OCI-LY7 (cell line): Measurements from ENCODE around the gene KLHL17. TPM values are rescaled to one million over a fixed set of nuclear protein-coding genes. Genes with fewer than 3 reads are reported as not detected.

Experiments used
- BruUV-seq: library from RNA; stranded (reverse); fragments of 400-500 nt; replicated peaks from 2 replicates; lab custom pipeline; 2021; lab: Mats Ljungman, UMichigan
- CTCF ChIA-PET: fragments of 300-600 bp; sonication (Branson Sonifier 250); formaldehyde crosslinking; loops from one replicate; lab custom pipeline; 2022; ENCODE audit warnings: antibody characterized with exemption; ENCODE audit not compliant: unreplicated experiment; lab: Charles Lee
- POLR2A ChIA-PET: fragments of 300-600 bp; sonication (Branson Sonifier 250); formaldehyde crosslinking; loops from one replicate; lab custom pipeline; 2022; ENCODE audit warnings: antibody characterized with exemption; lab: Charles Lee
- DNase-seq: peaks from one replicate; pipeline ENCODE4 v3.0.0-alpha.2; 2015; ENCODE audit warnings: low spot score
- H2AFZ ChIP-seq: fragments of 200-600 bp; sonication (generic), shearing (Covaris generic); 2 replicates; pipeline ENCODE4 v1.6.1; 2014; ENCODE audit warnings: mild to moderate bottlenecking, antibody characterized with exemption, low read length, moderate library complexity
- H3K27ac ChIP-seq: fragments of 200-600 bp; sonication (generic); 2 replicates; pipeline ENCODE4 v1.5.1; 2014; ENCODE audit warnings: mixed run types, low read depth, mild to moderate bottlenecking, moderate library complexity, low read length, inconsistent platforms; ENCODE audit not compliant: poor library complexity, severe bottlenecking
- H3K36me3 ChIP-seq: fragments of 200-600 bp; sonication (generic); 2 replicates; pipeline ENCODE4 v1.6.1; 2014; ENCODE audit warnings: mild to moderate bottlenecking, antibody characterized with exemption, low read length, moderate library complexity, mixed read lengths; ENCODE audit not compliant: insufficient read depth
- H3K4me1 ChIP-seq: fragments of 200-600 bp; sonication (generic); 2 replicates; pipeline ENCODE4 v1.5.1; 2014; ENCODE audit warnings: mild to moderate bottlenecking, low read length; ENCODE audit not compliant: insufficient read depth, poor library complexity, severe bottlenecking
- H3K4me2 ChIP-seq: fragments of 200-600 bp; sonication (generic); 2 replicates; pipeline ENCODE4 v1.6.1; 2014; ENCODE audit warnings: mild to moderate bottlenecking, low read length
- H3K4me3 ChIP-seq: fragments of 200-600 bp; sonication (generic); 2 replicates; pipeline ENCODE4 v1.5.1; 2014; ENCODE audit warnings: mild to moderate bottlenecking, low read depth, low read length; ENCODE audit not compliant: poor library complexity, severe bottlenecking
- H3K79me2 ChIP-seq: fragments of 200-600 bp; sonication (generic); 2 replicates; pipeline ENCODE4 v1.6.1; 2016; ENCODE audit warnings: low read depth, mild to moderate bottlenecking, low read length, moderate library complexity, mixed read lengths; ENCODE audit not compliant: insufficient read depth
- H3K9me2 ChIP-seq: fragments of 200-600 bp; sonication (generic); 2 replicates; pipeline ENCODE4 v1.6.1; 2016; ENCODE audit warnings: mild to moderate bottlenecking, low read length, mixed read lengths; ENCODE audit not compliant: insufficient read depth
- H3K9me3 ChIP-seq: fragments of 200-600 bp; sonication (generic); 2 replicates; pipeline ENCODE4 v1.6.1; 2014; ENCODE audit warnings: mild to moderate bottlenecking, mixed run types, low read length, mixed read lengths
- H4K20me1 ChIP-seq: fragments of 200-600 bp; sonication (generic); 2 replicates; pipeline ENCODE4 v1.6.1; 2014; ENCODE audit warnings: mild to moderate bottlenecking, antibody characterized with exemption, low read length, moderate library complexity, mixed read lengths; ENCODE audit not compliant: insufficient read depth
- EZH2phosphoT487 ChIP-seq: fragments of 200-600 bp; sonication (generic); IDR thresholded peaks from 2 replicates; pipeline ENCODE4 v1.6.1; 2018; ENCODE audit warnings: low read depth, borderline replicate concordance, mild to moderate bottlenecking, mixed run types, antibody characterized with exemption, low read length, moderate library complexity, mixed read lengths
- intact Hi-C: fragments of 100-400 bp; cut with micrococcal nuclease; formaldehyde crosslinking; loops from one replicate; pipeline ENCODE4 v1.10.0; 2022; ENCODE audit not compliant: unreplicated experiment
- total RNA-seq, 2 experiments: library from RNA; depleted of rRNA in 1 of 2; stranded (reverse); fragments of >200 nt in 1 of 2; shearing (Covaris generic) in 1 of 2; gene quantifications; 2 replicates each; pipeline ENCODE4 v1.2.3, GENCODE V29; 2014 to 2022
- TF ChIP-seq, protein P1 (sequence below): fragments of 200-600 bp; sonication (generic); conservative IDR thresholded peaks from 2 replicates; pipeline ENCODE4 v1.5.1; 2014; ENCODE audit warnings: mild to moderate bottlenecking, antibody characterized with exemption, low read length, moderate library complexity, mixed read lengths

The KLHL17 gene
- total RNA-seq, 2 experiments from 2014 or later: 21.7 to 23.3 TPM

DNA sequence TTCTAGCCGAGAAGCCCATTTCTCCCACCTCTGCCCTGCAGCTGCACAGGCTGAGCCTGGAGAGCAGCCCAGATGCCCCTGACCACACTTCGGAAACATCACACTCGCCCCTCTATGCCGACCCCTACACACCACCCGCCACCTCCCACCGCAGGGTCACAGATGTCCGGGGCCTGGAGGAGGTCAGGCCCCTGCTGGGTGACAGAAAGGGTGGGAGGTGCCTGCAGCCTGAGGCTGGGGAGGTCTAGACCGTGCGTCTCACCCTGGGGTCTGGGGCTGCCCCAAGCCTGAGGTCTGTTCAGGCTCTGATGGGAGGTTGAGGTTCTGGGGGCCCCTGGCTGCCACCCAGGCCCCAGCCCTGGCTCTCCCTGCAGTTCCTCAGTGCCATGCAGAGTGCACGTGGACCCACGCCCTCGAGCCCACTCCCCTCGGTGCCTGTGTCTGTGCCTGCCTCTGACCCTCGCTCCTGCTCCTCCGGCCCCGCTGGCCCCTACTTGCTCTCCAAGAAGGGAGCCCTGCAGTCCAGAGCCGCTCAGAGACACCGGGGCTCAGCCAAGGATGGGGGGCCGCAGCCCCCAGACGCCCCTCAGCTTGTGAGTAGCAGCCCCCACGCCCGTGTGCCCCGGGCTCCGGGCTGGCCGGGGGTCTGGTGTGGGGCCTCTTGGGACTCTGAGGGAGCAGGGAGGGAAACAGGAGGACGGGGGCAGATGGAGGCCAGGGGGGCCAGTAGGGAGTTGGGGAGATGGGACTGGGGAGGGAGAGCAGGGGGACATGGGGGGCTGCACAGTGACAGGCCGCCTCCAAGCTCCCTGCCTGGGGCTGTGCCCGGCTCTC is 13.3 kb downstream of the KLHL17 start:
- ChIA-PET POLR2A (no interaction called here), CTCF (interaction anchor here (0.6 kb wide), 1 partner anchor 14 kb away, joined by 3 read pairs; the partner anchor contains the start of gene NOC2L)
- no peaks in the 10 kb centered on the region for H3K4me1 ChIP-seq
- H3K4me2 ChIP-seq: no peak overlapping the region
- H3K9me3 ChIP-seq: no peaks in the 10 kb centered on the region
- no peaks in the 10 kb centered on the region for H3K79me2 ChIP-seq
- TF ChIP-seq EZH2phosphoT487: no peak
- TF ChIP-seq, protein P1, sequence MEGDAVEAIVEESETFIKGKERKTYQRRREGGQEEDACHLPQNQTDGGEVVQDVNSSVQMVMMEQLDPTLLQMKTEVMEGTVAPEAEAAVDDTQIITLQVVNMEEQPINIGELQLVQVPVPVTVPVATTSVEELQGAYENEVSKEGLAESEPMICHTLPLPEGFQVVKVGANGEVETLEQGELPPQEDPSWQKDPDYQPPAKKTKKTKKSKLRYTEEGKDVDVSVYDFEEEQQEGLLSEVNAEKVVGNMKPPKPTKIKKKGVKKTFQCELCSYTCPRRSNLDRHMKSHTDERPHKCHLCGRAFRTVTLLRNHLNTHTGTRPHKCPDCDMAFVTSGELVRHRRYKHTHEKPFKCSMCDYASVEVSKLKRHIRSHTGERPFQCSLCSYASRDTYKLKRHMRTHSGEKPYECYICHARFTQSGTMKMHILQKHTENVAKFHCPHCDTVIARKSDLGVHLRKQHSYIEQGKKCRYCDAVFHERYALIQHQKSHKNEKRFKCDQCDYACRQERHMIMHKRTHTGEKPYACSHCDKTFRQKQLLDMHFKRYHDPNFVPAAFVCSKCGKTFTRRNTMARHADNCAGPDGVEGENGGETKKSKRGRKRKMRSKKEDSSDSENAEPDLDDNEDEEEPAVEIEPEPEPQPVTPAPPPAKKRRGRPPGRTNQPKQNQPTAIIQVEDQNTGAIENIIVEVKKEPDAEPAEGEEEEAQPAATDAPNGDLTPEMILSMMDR: no peak
- H3K9me2 ChIP-seq: no peaks in the 10 kb centered on the region
- no peaks in the 10 kb centered on the region; the same call in 1 of the 2 replicates for H4K20me1 ChIP-seq
- intact Hi-C loops: no loop called here
- H3K27ac ChIP-seq: no peak overlapping the region
- no TSS peak for BruUV-seq
- H2AFZ ChIP-seq: no peak overlapping the region
- no peak for DNase-seq
- no peak overlapping the region for H3K4me3 ChIP-seq
- no peaks in the 10 kb centered on the region for H3K36me3 ChIP-seq

DNA sequence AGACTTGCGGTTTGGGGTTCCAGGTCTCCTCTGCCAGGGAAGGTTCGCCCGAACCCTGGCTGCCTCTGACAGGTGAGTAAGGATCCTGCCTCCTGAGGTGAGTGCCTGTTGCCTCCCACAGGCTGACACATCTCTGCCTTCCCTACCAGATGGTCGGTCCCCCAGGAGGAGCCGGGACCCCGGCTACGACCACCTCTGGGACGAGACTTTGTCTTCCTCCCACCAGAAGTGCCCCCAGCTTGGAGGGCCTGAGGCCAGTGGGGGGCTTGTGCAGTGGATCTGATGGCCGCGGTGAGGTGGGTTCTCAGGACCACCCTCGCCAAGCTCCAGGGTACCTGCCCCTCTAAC is 13.9 kb downstream of the KLHL17 start:
- TF ChIP-seq, protein P1: no peak
- no peak for TF ChIP-seq EZH2phosphoT487
- no peak overlapping the region for H3K4me2 ChIP-seq
- no peaks in the 10 kb centered on the region; the same call in 1 of the 2 replicates for H4K20me1 ChIP-seq
- CTCF ChIA-PET: interaction anchor here (0.6 kb wide), 1 partner anchor 15 kb away, joined by 3 read pairs; the partner anchor contains the start of gene NOC2L
- H3K4me1 ChIP-seq: no peaks in the 10 kb centered on the region
- H3K9me2 ChIP-seq: no peaks in the 10 kb centered on the region
- DNase-seq: no peak
- H3K36me3 ChIP-seq: no peaks in the 10 kb centered on the region
- no peaks in the 10 kb centered on the region for H3K9me3 ChIP-seq
- H2AFZ ChIP-seq: no peak overlapping the region
- no peak overlapping the region for H3K27ac ChIP-seq
- POLR2A ChIA-PET: no interaction called here
- H3K4me3 ChIP-seq: no peak overlapping the region
- no TSS peak for BruUV-seq
- intact Hi-C loops: no loop called here
- no peaks in the 10 kb centered on the region for H3K79me2 ChIP-seq
